ENCODE results near the gene EML6.

EML6 gene

DNA sequence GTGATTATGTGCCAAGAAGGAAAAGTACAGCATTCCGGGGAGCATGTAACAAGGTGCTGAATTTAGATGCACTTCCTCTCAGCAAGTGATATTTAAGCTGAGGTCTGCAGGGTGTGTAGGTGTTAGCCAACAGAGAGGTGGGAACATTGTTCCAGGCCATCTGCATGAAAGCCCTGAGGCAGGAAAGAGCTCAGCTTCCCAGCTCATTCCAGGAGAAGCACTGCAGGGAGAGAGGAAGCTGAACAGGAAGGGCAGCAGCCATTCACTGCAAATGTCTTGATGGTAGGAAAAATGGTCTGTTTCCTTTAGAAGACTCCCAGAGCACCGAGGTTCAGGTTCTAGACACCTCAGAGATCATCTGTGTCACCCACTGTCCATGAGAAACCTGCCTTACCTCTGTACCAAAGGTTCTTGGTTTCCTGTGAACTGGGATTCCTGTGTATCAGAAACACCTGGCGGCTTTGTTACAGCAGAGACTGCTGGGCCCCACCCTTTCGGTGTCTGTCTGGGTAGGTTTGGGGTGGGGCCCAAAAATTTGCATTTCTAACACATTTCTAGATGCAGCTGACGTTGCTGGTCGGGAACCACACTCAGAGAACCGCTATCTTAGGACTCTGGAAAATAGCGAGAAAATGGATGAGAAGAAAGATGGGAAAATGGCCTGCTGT, 242.8 kb downstream of the EML6 start:
- peaks cover 16% of the 10 kb centered on the region for H3K36me3 ChIP-seq
- no peaks in the 10 kb centered on the region for H3K27me3 ChIP-seq (ENCODE audit: insufficient read depth, low read depth, severe bottlenecking)
- peaks cover 3% of the 10 kb centered on the region for H3K9me3 ChIP-seq (ENCODE audit: severe bottlenecking)
- no peak for DNase-seq
- H3K27ac ChIP-seq = no peak overlapping the region
- no peak overlapping the region for H3K4me3 ChIP-seq (ENCODE audit: low read depth, low read length)
- TF ChIP-seq, protein P1, sequence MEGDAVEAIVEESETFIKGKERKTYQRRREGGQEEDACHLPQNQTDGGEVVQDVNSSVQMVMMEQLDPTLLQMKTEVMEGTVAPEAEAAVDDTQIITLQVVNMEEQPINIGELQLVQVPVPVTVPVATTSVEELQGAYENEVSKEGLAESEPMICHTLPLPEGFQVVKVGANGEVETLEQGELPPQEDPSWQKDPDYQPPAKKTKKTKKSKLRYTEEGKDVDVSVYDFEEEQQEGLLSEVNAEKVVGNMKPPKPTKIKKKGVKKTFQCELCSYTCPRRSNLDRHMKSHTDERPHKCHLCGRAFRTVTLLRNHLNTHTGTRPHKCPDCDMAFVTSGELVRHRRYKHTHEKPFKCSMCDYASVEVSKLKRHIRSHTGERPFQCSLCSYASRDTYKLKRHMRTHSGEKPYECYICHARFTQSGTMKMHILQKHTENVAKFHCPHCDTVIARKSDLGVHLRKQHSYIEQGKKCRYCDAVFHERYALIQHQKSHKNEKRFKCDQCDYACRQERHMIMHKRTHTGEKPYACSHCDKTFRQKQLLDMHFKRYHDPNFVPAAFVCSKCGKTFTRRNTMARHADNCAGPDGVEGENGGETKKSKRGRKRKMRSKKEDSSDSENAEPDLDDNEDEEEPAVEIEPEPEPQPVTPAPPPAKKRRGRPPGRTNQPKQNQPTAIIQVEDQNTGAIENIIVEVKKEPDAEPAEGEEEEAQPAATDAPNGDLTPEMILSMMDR (IDR thresholded peaks at IDR 0.05; ENCODE audit: low read depth, low read length) = no peak

DNA sequence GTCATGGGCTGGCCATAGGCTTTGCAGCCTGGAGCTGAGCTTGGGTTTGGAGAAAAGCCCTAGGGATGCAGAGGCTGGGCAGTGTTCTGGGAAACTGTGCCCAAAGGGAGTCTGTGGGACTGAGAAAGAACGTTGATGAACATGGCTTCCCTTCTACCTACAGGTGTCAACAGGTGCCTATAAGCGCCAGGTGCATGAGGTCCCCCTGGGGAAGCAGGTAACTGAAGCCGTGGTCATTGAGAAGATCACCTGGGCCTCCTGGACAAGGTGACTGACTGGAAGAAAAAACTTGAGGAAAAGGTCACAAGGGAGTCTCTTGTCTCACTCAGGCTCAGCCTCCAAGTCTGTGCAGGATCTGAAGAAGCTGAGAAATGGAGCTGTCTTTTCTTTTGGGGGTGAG, 243.4 kb downstream of the EML6 start:
- no peaks in the 10 kb centered on the region for H3K27me3 ChIP-seq (ENCODE audit: insufficient read depth, low read depth, severe bottlenecking)
- DNase-seq = no peak
- H3K9me3 ChIP-seq (ENCODE audit: severe bottlenecking) = no peaks in the 10 kb centered on the region
- TF ChIP-seq, protein P1 (IDR thresholded peaks at IDR 0.05; ENCODE audit: low read depth, low read length) = no peak
- H3K4me3 ChIP-seq (ENCODE audit: low read depth, low read length) = no peak overlapping the region
- peaks cover 21% of the 10 kb centered on the region for H3K36me3 ChIP-seq
- no peak overlapping the region for H3K27ac ChIP-seq

DNA sequence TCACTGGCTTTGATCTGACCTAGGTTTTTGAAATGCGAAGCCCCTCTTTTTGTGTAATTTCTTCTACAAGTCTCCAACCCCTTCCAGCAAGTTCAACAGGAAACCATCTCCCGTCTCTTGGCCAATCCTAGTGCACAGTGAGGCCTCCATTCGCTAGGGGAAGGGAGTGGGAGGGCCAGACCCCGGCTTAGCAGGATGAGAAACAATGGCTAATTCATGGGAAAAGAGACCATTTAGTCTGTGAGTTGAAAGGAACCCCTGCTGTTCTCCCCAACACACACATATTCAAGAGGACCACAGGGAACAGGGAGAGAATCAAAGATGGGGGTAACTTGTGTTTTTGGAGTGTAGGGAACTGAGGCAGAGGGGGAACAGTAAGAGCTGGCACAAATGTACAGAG, 243.8 kb downstream of the EML6 start:
- Histone ChIP-seq H3K27me3 (ENCODE audit: insufficient read depth, low read depth, severe bottlenecking) (no peaks in the 10 kb centered on the region), H3K4me3 (ENCODE audit: low read depth, low read length) (no peak overlapping the region), H3K36me3 (peaks cover 25% of the 10 kb centered on the region), H3K9me3 (ENCODE audit: severe bottlenecking) (no peaks in the 10 kb centered on the region), H3K27ac (no peak overlapping the region)
- no peak for DNase-seq
- TF ChIP-seq, protein P1 (IDR thresholded peaks at IDR 0.05; ENCODE audit: low read depth, low read length) = no peak

DNA sequence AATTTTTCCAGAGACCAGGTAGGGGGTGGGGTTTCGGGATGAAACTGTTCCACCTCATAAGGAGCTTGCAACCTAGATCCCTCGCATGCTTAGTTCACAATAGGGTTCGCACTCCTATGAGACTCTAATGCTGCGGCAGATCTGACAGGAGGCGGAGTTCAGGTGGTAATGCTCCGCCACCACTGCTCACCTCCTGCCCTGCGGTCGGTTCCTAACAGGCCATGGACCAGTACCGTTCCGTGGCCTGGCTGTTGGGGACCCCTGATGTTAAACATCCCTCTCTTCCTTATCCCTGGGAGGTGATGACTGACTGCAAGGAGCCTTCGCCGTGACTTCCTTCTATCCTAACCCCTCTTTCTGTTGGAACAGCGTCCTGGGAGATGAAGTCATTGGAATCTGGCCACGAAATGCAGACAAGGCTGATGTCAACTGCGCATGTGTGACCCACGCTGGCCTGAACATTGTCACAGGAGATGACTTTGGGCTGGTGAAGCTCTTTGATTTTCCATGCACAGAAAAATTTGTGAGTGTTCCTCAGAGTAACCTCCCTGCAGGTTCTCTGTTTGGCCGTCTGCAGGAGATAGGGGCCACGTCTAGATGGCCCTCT, 244.4 kb downstream of the EML6 start:
- Histone ChIP-seq H3K27ac (no peak overlapping the region), H3K27me3 (ENCODE audit: insufficient read depth, low read depth, severe bottlenecking) (no peaks in the 10 kb centered on the region), H3K36me3 (peaks cover 30% of the 10 kb centered on the region), H3K4me3 (ENCODE audit: low read depth, low read length) (no peak overlapping the region), H3K9me3 (ENCODE audit: severe bottlenecking) (no peaks in the 10 kb centered on the region)
- DNase-seq = no peak
- TF ChIP-seq, protein P1 (IDR thresholded peaks at IDR 0.05; ENCODE audit: low read depth, low read length) = no peak

DNA sequence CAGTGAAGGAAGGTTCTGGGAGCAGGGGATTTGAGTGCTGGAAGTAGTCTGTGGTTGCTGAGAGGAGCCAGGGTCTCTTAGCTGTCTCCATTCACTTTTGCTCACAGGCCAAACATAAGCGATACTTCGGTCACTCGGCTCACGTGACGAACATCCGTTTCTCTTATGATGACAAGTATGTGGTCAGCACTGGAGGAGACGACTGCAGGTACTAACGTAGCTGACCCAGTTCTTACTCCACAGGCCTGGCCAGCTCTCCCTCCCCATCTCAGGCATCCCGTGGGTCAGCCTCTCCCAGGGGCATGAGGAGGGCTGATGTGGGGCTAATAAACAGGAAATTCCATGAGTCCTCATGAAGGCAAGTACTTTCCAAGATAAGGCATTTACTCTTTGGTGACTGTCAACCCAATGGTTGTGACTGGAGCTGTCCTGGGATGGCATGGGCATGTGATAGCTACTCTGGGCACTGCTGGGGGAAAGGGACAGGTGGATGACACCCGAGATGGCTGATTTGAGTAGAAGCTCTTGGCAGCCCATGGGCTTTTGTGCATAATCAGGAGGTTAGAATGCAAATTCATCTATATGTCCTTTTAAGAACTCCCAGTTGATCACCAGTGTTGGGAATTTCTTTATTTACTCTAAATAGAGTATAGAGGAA, 245.2 kb downstream of the EML6 start:
- H3K27me3 ChIP-seq (ENCODE audit: insufficient read depth, low read depth, severe bottlenecking) = no peaks in the 10 kb centered on the region
- H3K36me3 ChIP-seq = peaks cover 37% of the 10 kb centered on the region
- DNase-seq = no peak
- no peak overlapping the region for H3K4me3 ChIP-seq (ENCODE audit: low read depth, low read length)
- TF ChIP-seq, protein P1 (IDR thresholded peaks at IDR 0.05; ENCODE audit: low read depth, low read length) = no peak
- H3K9me3 ChIP-seq (ENCODE audit: severe bottlenecking) = no peaks in the 10 kb centered on the region
- H3K27ac ChIP-seq = no peak overlapping the region
